MCF 10A (cell line): Measurements from ENCODE around the gene PIK3C2B. TPM values are rescaled to one million over a fixed set of nuclear protein-coding genes. Genes with fewer than 3 reads are reported as not detected.
"Not testable (repeated sequence)": the region's sequence is repeated elsewhere in the genome, so short reads cannot be mapped to it uniquely, and the experiment has no call there.

ENCODE experiments used
- BruUV-seq: library from RNA; stranded (reverse); fragments of 400-500 nt; replicated peaks from 2 replicates; lab custom pipeline; 2021; lab: Mats Ljungman, UMichigan
- CTCF ChIA-PET: fragments of 300-600 bp; sonication (Branson Sonifier 250); formaldehyde crosslinking; extraction: SDS; loops from one replicate; lab custom pipeline; 2021; ENCODE audit warnings: antibody characterized with exemption, inconsistent platforms; lab: Yijun Ruan, JAX
- POLR2A ChIA-PET: fragments of 300-600, 350-650 bp; sonication (Branson Sonifier 250); formaldehyde crosslinking; extraction: SDS; loops from one replicate; lab custom pipeline; 2020; ENCODE audit warnings: antibody characterized with exemption, inconsistent platforms; lab: Yijun Ruan, JAX
- DNase-seq: peaks from one replicate; pipeline ENCODE4 v3.0.0-alpha.2; 2018; ENCODE audit not compliant: unreplicated experiment
- H3K27ac Mint-ChIP-seq: one replicate; pipeline ENCODE4 v1.8.0; 2022; ENCODE audit warnings: mild to moderate bottlenecking, low read depth, mixed read lengths; ENCODE audit not compliant: unreplicated experiment
- H3K27me3 Mint-ChIP-seq: one replicate; pipeline ENCODE4 v1.8.0; 2022; ENCODE audit warnings: mixed read lengths; ENCODE audit not compliant: insufficient read depth, unreplicated experiment
- H3K36me3 Mint-ChIP-seq: one replicate; pipeline ENCODE4 v1.8.0; 2022; ENCODE audit warnings: mild to moderate bottlenecking, moderate library complexity, mixed read lengths; ENCODE audit not compliant: insufficient read depth, unreplicated experiment
- H3K4me1 Mint-ChIP-seq: one replicate; pipeline ENCODE4 v1.8.0; 2022; ENCODE audit warnings: mixed read lengths; ENCODE audit not compliant: insufficient read depth, unreplicated experiment
- H3K4me3 Mint-ChIP-seq: one replicate; pipeline ENCODE4 v1.8.0; 2022; ENCODE audit warnings: mild to moderate bottlenecking, moderate library complexity, mixed read lengths; ENCODE audit not compliant: unreplicated experiment
- H3K9me3 Mint-ChIP-seq: one replicate; pipeline ENCODE4 v1.8.0; 2022; ENCODE audit warnings: mixed read lengths; ENCODE audit not compliant: unreplicated experiment
- intact Hi-C: fragments of 100-400 bp; cut with micrococcal nuclease; formaldehyde crosslinking; loops from 2 replicates; pipeline ENCODE4 v1.14.1; 2022
- total RNA-seq: library from RNA; stranded (reverse); gene quantifications from 2 replicates; pipeline ENCODE4 v1.2.3, GENCODE V29; 2022
- TF ChIP-seq, protein P1 (sequence below): fragments of 200-600 bp; IDR thresholded peaks from one replicate; pipeline ENCODE4 v1.8.0; 2022; ENCODE audit warnings: antibody characterized with exemption, mild to moderate bottlenecking; ENCODE audit not compliant: unreplicated experiment

The PIK3C2B gene
- total RNA-seq, 1 experiment from 2014 or later: 3.4 TPM

DNA sequence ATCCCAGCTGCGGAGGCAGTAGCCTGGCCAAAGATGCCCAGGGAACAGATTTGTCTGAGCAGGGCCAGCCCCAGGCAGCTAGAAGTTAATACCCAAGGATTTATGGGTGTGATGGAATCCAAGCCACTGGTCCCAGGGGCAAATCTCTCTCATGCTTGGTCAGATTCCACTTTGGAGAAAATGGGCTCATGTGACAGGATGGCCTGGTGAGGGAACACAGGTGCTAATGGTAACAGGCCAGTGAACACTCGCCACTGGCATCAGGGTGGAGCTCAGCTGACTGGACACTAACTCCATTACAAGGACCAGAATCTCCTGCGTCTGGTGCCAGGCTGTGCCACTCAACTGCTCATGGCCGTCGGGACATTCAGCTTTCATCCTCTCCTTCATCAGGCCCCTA lies 33.6 kb upstream of the PIK3C2B start:
- Mint-ChIP-seq H3K4me1 (peaks cover 15% of the 10 kb centered on the region), H3K27me3 (no peaks in the 10 kb centered on the region), H3K4me3 (no peak overlapping the region), H3K9me3 (peaks cover 14% of the 10 kb centered on the region), H3K27ac (no peak overlapping the region), H3K36me3 (peaks cover 100% of the 10 kb centered on the region)
- TF ChIP-seq, protein P1, sequence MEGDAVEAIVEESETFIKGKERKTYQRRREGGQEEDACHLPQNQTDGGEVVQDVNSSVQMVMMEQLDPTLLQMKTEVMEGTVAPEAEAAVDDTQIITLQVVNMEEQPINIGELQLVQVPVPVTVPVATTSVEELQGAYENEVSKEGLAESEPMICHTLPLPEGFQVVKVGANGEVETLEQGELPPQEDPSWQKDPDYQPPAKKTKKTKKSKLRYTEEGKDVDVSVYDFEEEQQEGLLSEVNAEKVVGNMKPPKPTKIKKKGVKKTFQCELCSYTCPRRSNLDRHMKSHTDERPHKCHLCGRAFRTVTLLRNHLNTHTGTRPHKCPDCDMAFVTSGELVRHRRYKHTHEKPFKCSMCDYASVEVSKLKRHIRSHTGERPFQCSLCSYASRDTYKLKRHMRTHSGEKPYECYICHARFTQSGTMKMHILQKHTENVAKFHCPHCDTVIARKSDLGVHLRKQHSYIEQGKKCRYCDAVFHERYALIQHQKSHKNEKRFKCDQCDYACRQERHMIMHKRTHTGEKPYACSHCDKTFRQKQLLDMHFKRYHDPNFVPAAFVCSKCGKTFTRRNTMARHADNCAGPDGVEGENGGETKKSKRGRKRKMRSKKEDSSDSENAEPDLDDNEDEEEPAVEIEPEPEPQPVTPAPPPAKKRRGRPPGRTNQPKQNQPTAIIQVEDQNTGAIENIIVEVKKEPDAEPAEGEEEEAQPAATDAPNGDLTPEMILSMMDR: no peak
- ChIA-PET CTCF (interaction anchor here (0.6 to 3.2 kb wide), 7 partner anchors 10 to 281 kb away, joined by 3 to 19 read pairs (median 3); partner anchors contain the start of gene MDM4), POLR2A (interaction anchor here (1.2 to 7.4 kb wide), 5 partner anchors 10 to 22 kb away, joined by 3 to 99 read pairs (median 5); partner anchors contain the start of gene MDM4)
- intact Hi-C loops: no loop called here
- DNase-seq: no peak
- no TSS peak for BruUV-seq

DNA sequence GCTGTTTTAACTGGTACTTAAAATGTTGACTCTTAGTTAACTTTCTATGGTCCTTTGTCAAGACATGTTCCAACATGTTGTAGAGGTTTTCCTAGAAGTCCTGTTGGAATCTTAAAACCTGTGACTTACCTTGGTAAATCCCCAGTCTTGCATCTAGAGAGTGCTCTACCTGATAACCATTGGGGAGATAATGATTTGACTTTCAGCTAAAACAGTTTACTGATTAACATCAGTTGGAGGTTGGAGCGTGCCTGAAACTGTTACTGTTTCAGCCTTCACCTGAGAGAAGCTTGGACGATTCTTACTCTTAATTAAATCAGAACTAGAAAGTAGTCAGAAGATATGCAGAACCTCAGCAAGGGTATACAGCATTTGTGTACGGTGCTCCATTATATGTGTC lies 30.4 kb upstream of the PIK3C2B start:
- Mint-ChIP-seq H3K27me3 (no peaks in the 10 kb centered on the region), H3K36me3 (peaks cover 91% of the 10 kb centered on the region), H3K4me3 (peak overlapping the region; percentile 56), H3K9me3 (peaks cover 14% of the 10 kb centered on the region), H3K27ac (peak overlapping the region; percentile 78), H3K4me1 (peaks cover 33% of the 10 kb centered on the region)
- ChIA-PET CTCF (interaction anchor here (0.6 to 3.6 kb wide), 14 partner anchors 9 to 616 kb away, joined by 3 to 17 read pairs (median 4); partner anchors contain the start of gene PIK3C2B), POLR2A (interaction anchor here (0.6 to 7.4 kb wide), 26 partner anchors 8 to 687 kb away, joined by 3 to 99 read pairs (median 5); partner anchors contain the start of genes DSTYK, MDM4 and PIK3C2B)
- TF ChIP-seq, protein P1: no peak
- peak; percentile 73 for DNase-seq
- intact Hi-C loops: no loop called here
- no TSS peak for BruUV-seq

DNA sequence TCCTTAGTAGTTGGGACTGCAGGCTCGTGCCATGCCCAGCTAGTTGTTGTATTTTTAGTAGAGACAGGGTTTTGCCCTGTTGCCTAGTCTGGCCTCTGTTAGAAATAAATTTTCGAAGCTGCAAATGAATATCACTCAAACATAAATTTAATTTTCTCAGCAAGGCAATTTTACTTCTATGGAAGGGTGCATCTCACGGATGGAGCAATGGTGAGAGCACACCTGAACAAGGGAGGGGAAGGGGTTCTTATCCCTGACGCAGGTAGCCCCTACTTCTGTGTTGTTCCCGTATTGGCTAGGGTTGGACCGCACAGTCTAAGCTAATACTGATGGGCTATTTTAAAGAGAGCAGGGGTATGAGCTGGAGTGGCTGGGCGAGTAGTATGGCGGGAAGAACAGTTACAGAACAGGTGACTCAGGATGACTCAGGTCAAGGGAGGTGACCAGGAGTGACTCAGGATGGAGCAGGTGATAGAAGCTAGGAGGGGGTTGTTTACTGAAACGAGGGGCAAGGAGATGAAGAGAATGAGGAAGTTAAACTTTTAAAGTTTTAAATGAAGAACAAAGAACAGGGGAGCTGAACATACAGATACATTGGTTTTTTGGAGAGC lies 29.1 kb upstream of the PIK3C2B start:
- TF ChIP-seq, protein P1: no peak
- H3K4me3 Mint-ChIP-seq: peak overlapping the region; percentile 1
- DNase-seq: peak; percentile 50
- peak overlapping the region; percentile 44 for H3K27ac Mint-ChIP-seq
- POLR2A ChIA-PET: interaction anchor here (0.6 to 7.4 kb wide), 12 partner anchors 7 to 237 kb away, joined by 3 to 99 read pairs (median 6); partner anchors contain the start of genes MDM4 and PIK3C2B
- no TSS peak for BruUV-seq
- H3K4me1 Mint-ChIP-seq: peaks cover 33% of the 10 kb centered on the region
- CTCF ChIA-PET: interaction anchor here (0.6 to 3.6 kb wide), 11 partner anchors 9 to 618 kb away, joined by 3 to 17 read pairs (median 3); no protein-coding TSS in a partner anchor
- H3K9me3 Mint-ChIP-seq: peaks cover 14% of the 10 kb centered on the region
- no peaks in the 10 kb centered on the region for H3K27me3 Mint-ChIP-seq
- intact Hi-C loops: no loop called here
- H3K36me3 Mint-ChIP-seq: peaks cover 87% of the 10 kb centered on the region

DNA sequence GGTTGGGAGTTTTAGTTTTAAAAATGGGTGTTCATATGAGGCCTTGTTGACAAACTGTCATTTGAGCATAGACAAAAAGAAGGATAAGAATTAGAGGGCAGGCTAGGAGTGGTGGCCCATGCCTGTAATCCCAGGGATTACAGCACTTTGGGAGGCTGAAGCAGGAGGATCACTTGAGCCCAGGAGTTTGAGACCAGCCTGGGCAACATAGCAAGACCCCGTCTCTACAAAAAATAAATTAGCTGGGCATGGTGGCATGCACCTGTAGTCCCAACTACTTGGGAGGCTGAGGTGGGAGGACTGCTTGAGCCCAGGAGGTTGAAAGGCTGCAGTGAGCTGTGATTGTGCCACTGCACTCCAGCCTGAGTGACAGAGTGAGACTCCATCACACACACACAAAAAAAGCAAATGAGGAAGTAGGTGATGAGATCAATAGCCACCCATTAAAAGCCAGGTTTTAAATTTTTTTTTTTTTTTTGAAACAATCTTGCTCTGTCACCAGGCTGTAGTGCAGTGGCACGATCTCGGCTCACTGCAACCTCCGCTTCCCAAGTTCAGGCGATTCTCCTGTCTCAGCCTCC lies 27.4 kb upstream of the PIK3C2B start:
- peak overlapping the region; percentile 50 for H3K27ac Mint-ChIP-seq
- H3K4me3 Mint-ChIP-seq, DNase-seq, H3K27me3 Mint-ChIP-seq, BruUV-seq, intact Hi-C loops: not testable (repeated sequence)
- ChIA-PET CTCF (interaction anchor here (0.7 to 1.5 kb wide), 9 partner anchors 11 to 718 kb away, joined by 3 to 6 read pairs (median 4); partner anchors contain the start of gene PIK3C2B), POLR2A (interaction anchor here (0.7 to 2.4 kb wide), 6 partner anchors 9 to 1110 kb away, joined by 3 to 32 read pairs (median 3); no protein-coding TSS in a partner anchor)
- peaks cover 33% of the 10 kb centered on the region for H3K4me1 Mint-ChIP-seq
- peaks cover 83% of the 10 kb centered on the region for H3K36me3 Mint-ChIP-seq
- H3K9me3 Mint-ChIP-seq: peaks cover 14% of the 10 kb centered on the region
